Measurements from ENCODE around the gene ATF2.

- TF ChIP-seq CTCF (conservative IDR thresholded peaks at IDR 0.05; ENCODE audit: low read depth, low read length) (no peak), POLR2A (IDR thresholded peaks at IDR 0.05; ENCODE audit: low read depth, low read length) (no peak), BHLHE40 (IDR thresholded peaks at IDR 0.05; ENCODE audit: low read depth, low read length) (no peak), MAZ (IDR thresholded peaks at IDR 0.05; ENCODE audit: borderline replicate concordance, low read depth, low read length) (no peak), MXI1 (IDR thresholded peaks at IDR 0.05; ENCODE audit: borderline replicate concordance, low read depth, low read length) (no peak), SMC3 (IDR thresholded peaks at IDR 0.05; ENCODE audit: low read depth, low read length) (no peak)
Measured at GRCh38 chr2:175140332-175140731, 27.7 kb downstream of the ATF2 start.

Measured in IMR-90 (cell line).